ENCODE measurements around the gene FGF21.

- TF ChIP-seq POLR2A (IDR thresholded peaks at IDR 0.05) (no peak), EP300 (IDR thresholded peaks at IDR 0.05) (no peak), POLR2AphosphoS5 (IDR thresholded peaks at IDR 0.05) (no peak)
- TF ChIP-seq, protein P1, sequence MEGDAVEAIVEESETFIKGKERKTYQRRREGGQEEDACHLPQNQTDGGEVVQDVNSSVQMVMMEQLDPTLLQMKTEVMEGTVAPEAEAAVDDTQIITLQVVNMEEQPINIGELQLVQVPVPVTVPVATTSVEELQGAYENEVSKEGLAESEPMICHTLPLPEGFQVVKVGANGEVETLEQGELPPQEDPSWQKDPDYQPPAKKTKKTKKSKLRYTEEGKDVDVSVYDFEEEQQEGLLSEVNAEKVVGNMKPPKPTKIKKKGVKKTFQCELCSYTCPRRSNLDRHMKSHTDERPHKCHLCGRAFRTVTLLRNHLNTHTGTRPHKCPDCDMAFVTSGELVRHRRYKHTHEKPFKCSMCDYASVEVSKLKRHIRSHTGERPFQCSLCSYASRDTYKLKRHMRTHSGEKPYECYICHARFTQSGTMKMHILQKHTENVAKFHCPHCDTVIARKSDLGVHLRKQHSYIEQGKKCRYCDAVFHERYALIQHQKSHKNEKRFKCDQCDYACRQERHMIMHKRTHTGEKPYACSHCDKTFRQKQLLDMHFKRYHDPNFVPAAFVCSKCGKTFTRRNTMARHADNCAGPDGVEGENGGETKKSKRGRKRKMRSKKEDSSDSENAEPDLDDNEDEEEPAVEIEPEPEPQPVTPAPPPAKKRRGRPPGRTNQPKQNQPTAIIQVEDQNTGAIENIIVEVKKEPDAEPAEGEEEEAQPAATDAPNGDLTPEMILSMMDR (IDR thresholded peaks at IDR 0.05): no peak
These were observed 5.0 kb upstream of the FGF21 start for GRCh38 chr19:48750351-48750750.
